Ovary (tissue), 3 donors: Measurements from ENCODE around the gene DEFB121.
"Not testable (repeated sequence)": the region's sequence is repeated elsewhere in the genome, so short reads cannot be mapped to it uniquely, and the experiment has no call there.

Experiments
- CTCF ChIP-seq, 3 donors: fragments of 450-650 bp in 2 of 3; fragments of 200-600 bp in 1 of 3; IDR thresholded peaks; one replicate each; pipeline versions ENCODE4 v1.5.1 to v1.8.0; 2016 to 2022; ENCODE audit warnings: antibody characterized with exemption in 3 of 3, mild to moderate bottlenecking in 1 of 3
- POLR2A ChIP-seq: fragments of 450-650 bp; IDR thresholded peaks from one replicate; pipeline ENCODE4 v1.6.1; 2017; ENCODE audit warnings: antibody characterized with exemption, mild to moderate bottlenecking, moderate library complexity
- donor health status: DM: no; HTN: no; CAD: no.

- not testable (repeated sequence) for TF ChIP-seq POLR2A; CTCF (IDR thresholded peaks at IDR 0.05)
Measured at GRCh38 chr20:31426891-31427551, 21.0 kb upstream of the DEFB121 start.
